ENCODE data around the gene SERPINA4.

SERPINA4 gene

DNA sequence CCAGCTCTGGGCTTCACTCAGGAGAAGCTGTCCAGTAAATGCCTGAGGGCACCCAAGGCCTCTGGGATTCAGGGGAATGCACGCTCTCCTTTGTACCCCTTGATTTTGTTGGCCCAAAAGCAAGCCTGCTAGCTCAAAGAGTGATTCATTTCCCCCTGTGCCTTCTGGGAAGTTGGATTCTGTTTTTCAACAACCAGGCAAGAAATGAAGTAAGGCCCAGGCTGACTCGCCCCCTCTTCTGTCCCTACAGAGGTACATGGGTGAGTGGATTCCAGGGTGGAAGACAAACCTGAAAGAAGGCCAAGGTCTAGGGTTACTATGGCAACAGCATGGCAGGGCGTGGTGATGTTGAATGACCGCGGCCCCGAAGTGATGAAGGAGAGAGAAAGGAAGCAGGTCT is 10.7 kb downstream of the SERPINA4 start:
- Histone ChIP-seq H3K4me3 (ENCODE audit: low read length) (no peak overlapping the region), H3K9me3 (ENCODE audit: control insufficient read depth, insufficient read depth, low read length) (no peaks in the 10 kb centered on the region), H3F3A (ENCODE audit: control insufficient read depth, insufficient read depth) (no peaks in the 10 kb centered on the region), H3K4me1 (ENCODE audit: control insufficient read depth, low read length) (no peaks in the 10 kb centered on the region), H3K79me2 (ENCODE audit: control insufficient read depth, low read length) (no peaks in the 10 kb centered on the region), H3K9me2 (replicated peaks; ENCODE audit: control insufficient read depth, low read length) (no peaks in the 10 kb centered on the region), H4K20me1 (ENCODE audit: control insufficient read depth, insufficient read depth, low read depth, low read length) (no peaks in the 10 kb centered on the region), H3K27me3 (ENCODE audit: control insufficient read depth, low read length) (no peaks in the 10 kb centered on the region; the same call in 1 of the 2 replicates), H3K36me3 (ENCODE audit: control insufficient read depth, low read length) (no peaks in the 10 kb centered on the region), H3K4me2 (ENCODE audit: low read length) (no peak overlapping the region), H3K27ac (ENCODE audit: low read depth, low read length) (no peak overlapping the region)
- TF ChIP-seq EZH2phosphoT487 (IDR thresholded peaks at IDR 0.05; ENCODE audit: borderline replicate concordance, low read length) = no peak
- TF ChIP-seq, protein P1, sequence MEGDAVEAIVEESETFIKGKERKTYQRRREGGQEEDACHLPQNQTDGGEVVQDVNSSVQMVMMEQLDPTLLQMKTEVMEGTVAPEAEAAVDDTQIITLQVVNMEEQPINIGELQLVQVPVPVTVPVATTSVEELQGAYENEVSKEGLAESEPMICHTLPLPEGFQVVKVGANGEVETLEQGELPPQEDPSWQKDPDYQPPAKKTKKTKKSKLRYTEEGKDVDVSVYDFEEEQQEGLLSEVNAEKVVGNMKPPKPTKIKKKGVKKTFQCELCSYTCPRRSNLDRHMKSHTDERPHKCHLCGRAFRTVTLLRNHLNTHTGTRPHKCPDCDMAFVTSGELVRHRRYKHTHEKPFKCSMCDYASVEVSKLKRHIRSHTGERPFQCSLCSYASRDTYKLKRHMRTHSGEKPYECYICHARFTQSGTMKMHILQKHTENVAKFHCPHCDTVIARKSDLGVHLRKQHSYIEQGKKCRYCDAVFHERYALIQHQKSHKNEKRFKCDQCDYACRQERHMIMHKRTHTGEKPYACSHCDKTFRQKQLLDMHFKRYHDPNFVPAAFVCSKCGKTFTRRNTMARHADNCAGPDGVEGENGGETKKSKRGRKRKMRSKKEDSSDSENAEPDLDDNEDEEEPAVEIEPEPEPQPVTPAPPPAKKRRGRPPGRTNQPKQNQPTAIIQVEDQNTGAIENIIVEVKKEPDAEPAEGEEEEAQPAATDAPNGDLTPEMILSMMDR (IDR thresholded peaks at IDR 0.05; ENCODE audit: low read depth, low read length, poor library complexity, severe bottlenecking) = no peak

DNA sequence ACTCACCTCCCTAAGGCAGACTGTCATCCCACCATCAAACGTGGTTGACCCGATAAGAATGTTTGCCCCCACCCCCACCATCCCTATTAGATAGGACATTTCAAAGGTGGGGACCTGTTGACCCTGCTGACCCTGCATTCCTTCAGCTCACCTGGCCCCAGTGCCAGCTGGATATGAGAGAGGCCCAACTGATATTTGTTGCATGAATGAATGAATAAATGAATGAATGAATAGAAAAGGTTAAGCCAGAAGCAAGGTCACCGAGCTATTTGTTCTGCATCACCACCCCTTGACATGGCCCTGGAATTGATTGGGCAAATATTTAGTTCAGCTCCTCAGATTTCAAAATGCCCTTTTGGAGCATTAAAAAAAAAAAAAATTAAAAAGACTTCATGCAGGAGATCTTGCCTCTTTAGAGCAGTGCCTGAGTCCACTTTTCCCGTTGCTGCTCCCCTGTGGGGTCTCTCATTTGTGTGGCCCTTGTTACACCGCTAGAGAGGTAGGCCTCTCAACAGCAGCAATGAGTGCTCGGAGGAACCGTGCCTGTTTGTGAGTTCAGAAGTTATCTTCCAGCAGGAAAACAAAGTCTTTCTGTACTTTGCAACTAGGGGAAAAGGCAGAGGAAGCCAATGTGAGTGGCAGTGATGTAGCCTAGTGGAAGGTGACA is 11.5 kb downstream of the SERPINA4 start:
- H3K4me3 ChIP-seq (ENCODE audit: low read length) = no peak overlapping the region
- no peaks in the 10 kb centered on the region for H3K79me2 ChIP-seq (ENCODE audit: control insufficient read depth, low read length)
- H3K4me1 ChIP-seq (ENCODE audit: control insufficient read depth, low read length) = no peaks in the 10 kb centered on the region
- H3K4me2 ChIP-seq (ENCODE audit: low read length) = no peak overlapping the region
- H3K27ac ChIP-seq (ENCODE audit: low read depth, low read length) = no peak overlapping the region
- no peaks in the 10 kb centered on the region for H3K9me2 ChIP-seq (replicated peaks; ENCODE audit: control insufficient read depth, low read length)
- peaks cover 3% of the 10 kb centered on the region; the same call in 1 of the 2 replicates for H3K27me3 ChIP-seq (ENCODE audit: control insufficient read depth, low read length)
- no peaks in the 10 kb centered on the region for H4K20me1 ChIP-seq (ENCODE audit: control insufficient read depth, insufficient read depth, low read depth, low read length)
- no peaks in the 10 kb centered on the region for H3F3A ChIP-seq (ENCODE audit: control insufficient read depth, insufficient read depth)
- TF ChIP-seq, protein P1 (IDR thresholded peaks at IDR 0.05; ENCODE audit: low read depth, low read length, poor library complexity, severe bottlenecking) = no peak
- TF ChIP-seq EZH2phosphoT487 (IDR thresholded peaks at IDR 0.05; ENCODE audit: borderline replicate concordance, low read length) = no peak
- no peaks in the 10 kb centered on the region for H3K36me3 ChIP-seq (ENCODE audit: control insufficient read depth, low read length)
- no peaks in the 10 kb centered on the region for H3K9me3 ChIP-seq (ENCODE audit: control insufficient read depth, insufficient read depth, low read length)

DNA sequence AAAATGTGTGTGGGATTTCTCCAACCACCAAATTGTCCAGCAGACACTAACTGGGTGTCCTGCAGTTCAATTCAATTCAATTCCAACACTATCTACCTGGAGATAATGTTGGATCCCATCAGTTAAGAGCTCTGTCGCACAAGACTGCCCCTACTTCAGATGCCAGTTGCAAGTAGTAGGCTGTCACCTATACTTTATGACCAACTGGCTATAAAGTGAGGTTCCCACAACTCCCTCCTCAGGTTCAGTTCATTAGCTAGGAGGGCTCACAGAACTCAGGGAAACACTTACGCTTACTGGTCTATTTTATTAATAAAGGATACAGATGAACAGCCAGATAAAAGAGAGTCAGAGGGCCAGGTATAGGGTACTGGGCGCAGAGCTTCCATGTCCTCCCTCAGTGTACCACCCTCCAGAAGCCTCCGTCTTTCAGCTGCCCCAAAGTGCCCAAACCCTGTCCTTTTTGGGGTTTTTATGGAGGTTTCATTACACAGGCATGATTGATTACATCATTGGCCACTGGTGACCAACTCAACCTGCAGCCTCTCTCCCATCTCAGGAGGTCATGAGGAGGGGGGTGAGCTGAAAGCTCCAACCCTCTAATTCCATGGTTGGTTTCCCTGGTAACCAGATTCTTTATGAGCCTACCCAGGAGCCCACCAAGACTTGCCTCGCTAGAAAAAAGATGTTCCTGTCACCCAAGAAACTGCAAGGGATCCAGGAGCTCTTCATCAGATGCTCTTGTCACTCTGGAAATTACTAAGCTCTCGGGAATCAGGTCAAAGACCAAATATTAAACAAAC is 12.4 kb downstream of the SERPINA4 start:
- Histone ChIP-seq H3K79me2 (ENCODE audit: control insufficient read depth, low read length) (no peaks in the 10 kb centered on the region), H3K27me3 (ENCODE audit: control insufficient read depth, low read length) (peaks cover 7% of the 10 kb centered on the region; the same call in 1 of the 2 replicates), H3K4me2 (ENCODE audit: low read length) (no peak overlapping the region), H3K27ac (ENCODE audit: low read depth, low read length) (no peak overlapping the region), H3K4me3 (ENCODE audit: low read length) (no peak overlapping the region), H3F3A (ENCODE audit: control insufficient read depth, insufficient read depth) (no peaks in the 10 kb centered on the region), H3K9me2 (replicated peaks; ENCODE audit: control insufficient read depth, low read length) (no peaks in the 10 kb centered on the region), H4K20me1 (ENCODE audit: control insufficient read depth, insufficient read depth, low read depth, low read length) (no peaks in the 10 kb centered on the region), H3K36me3 (ENCODE audit: control insufficient read depth, low read length) (no peaks in the 10 kb centered on the region), H3K9me3 (ENCODE audit: control insufficient read depth, insufficient read depth, low read length) (no peaks in the 10 kb centered on the region), H3K4me1 (ENCODE audit: control insufficient read depth, low read length) (no peaks in the 10 kb centered on the region)
- TF ChIP-seq, protein P1 (IDR thresholded peaks at IDR 0.05; ENCODE audit: low read depth, low read length, poor library complexity, severe bottlenecking) = no peak
- TF ChIP-seq EZH2phosphoT487 (IDR thresholded peaks at IDR 0.05; ENCODE audit: borderline replicate concordance, low read length) = no peak
